ENCODE measurements around the gene PREX1.

- TF ChIP-seq SUZ12 (IDR thresholded peaks at IDR 0.05; ENCODE audit: extremely low read depth, insufficient read depth, insufficient read length) (no peak), YY1 (IDR thresholded peaks at IDR 0.05; ENCODE audit: insufficient read depth, insufficient read length) (no peak), ZNF274 (IDR thresholded peaks at IDR 0.05; ENCODE audit: low read depth, low read length) (no peak)
Measured at GRCh38 chr20:48661575-48662455, 166.0 kb downstream of the PREX1 start.

Measured in NT2/D1 (cell line).